Trophoblast cell (in vitro differentiated cells and primary cell): ENCODE measurements around the gene CTAG1A.
"Not testable (repeated sequence)": the region's sequence is repeated elsewhere in the genome, so short reads cannot be mapped to it uniquely, and the experiment has no call there.

ENCODE experiments used
- DNase-seq, 2 donors: peaks; one replicate each; pipeline ENCODE4 v3.0.0-alpha.2; 2016
- H2AFZ ChIP-seq: 2 replicates; pipeline ENCODE4 v1.6.1; 2013; ENCODE audit warnings: low read length, moderate library complexity, mild to moderate bottlenecking; ENCODE audit not compliant: insufficient read depth, poor library complexity
- H2AK5ac ChIP-seq: 2 replicates; pipeline ENCODE4 v1.6.1; 2013; ENCODE audit warnings: mild to moderate bottlenecking, low read length
- H2BK120ac ChIP-seq: 2 replicates; pipeline ENCODE4 v1.6.1; 2013; ENCODE audit warnings: low read length, mild to moderate bottlenecking, moderate library complexity; ENCODE audit not compliant: insufficient read depth, poor library complexity
- H2BK12ac ChIP-seq: 2 replicates; pipeline ENCODE4 v1.6.1; 2013; ENCODE audit warnings: mild to moderate bottlenecking, low read length, moderate library complexity
- H2BK5ac ChIP-seq: 2 replicates; pipeline ENCODE4 v1.6.1; 2013; ENCODE audit warnings: low read length, low read depth, moderate library complexity, mild to moderate bottlenecking; ENCODE audit not compliant: poor library complexity
- H3K14ac ChIP-seq: 2 replicates; pipeline ENCODE4 v1.6.1; 2013; ENCODE audit warnings: mild to moderate bottlenecking, low read length
- H3K18ac ChIP-seq: 2 replicates; pipeline ENCODE4 v1.6.1; 2013; ENCODE audit warnings: mild to moderate bottlenecking, low read length
- H3K23ac ChIP-seq: 2 replicates; pipeline ENCODE4 v1.6.1; 2013; ENCODE audit warnings: low read length
- H3K27ac ChIP-seq: 2 replicates; pipeline ENCODE4 v1.5.1; 2013; ENCODE audit warnings: low read depth, mild to moderate bottlenecking, inconsistent platforms, low read length, moderate library complexity
- H3K27me3 ChIP-seq: 2 replicates; pipeline ENCODE4 v1.6.1; 2013; ENCODE audit warnings: inconsistent platforms, mild to moderate bottlenecking, low read length, moderate library complexity; ENCODE audit not compliant: insufficient read depth
- H3K36me3 ChIP-seq, 2 experiments: 1 replicate in 1 of 2; 2 replicates in 1 of 2; pipeline ENCODE4 v1.6.1; 2013; ENCODE audit warnings: low read length in 2 of 2, mild to moderate bottlenecking in 2 of 2, moderate library complexity in 1 of 2; ENCODE audit not compliant: insufficient read depth in 2 of 2, control insufficient read depth in 1 of 2
- H3K4ac ChIP-seq: 2 replicates; pipeline ENCODE4 v1.6.1; 2013; ENCODE audit warnings: low read depth, mild to moderate bottlenecking, low read length, moderate library complexity
- H3K4me1 ChIP-seq, 2 experiments: 1 replicate in 1 of 2; 2 replicates in 1 of 2; pipeline ENCODE4 v1.6.1; 2013; ENCODE audit warnings: low read length in 2 of 2, mild to moderate bottlenecking in 2 of 2, moderate library complexity in 1 of 2; ENCODE audit not compliant: insufficient read depth in 2 of 2, control insufficient read depth in 1 of 2
- H3K4me2 ChIP-seq: 2 replicates; pipeline ENCODE4 v1.6.1; 2013; ENCODE audit warnings: inconsistent platforms, mild to moderate bottlenecking, low read length, moderate library complexity
- H3K4me3 ChIP-seq: 2 replicates; pipeline ENCODE4 v1.5.1; 2013; ENCODE audit warnings: mild to moderate bottlenecking, low read depth, low read length, inconsistent platforms
- H3K79me1 ChIP-seq: one replicate; pipeline ENCODE4 v1.6.1; 2013; ENCODE audit warnings: low read length
- H3K79me2 ChIP-seq: 2 replicates; pipeline ENCODE4 v1.6.1; 2013; ENCODE audit warnings: low read length, mild to moderate bottlenecking; ENCODE audit not compliant: control insufficient read depth, insufficient read depth, poor library complexity
- H3K9ac ChIP-seq: 2 replicates; pipeline ENCODE4 v1.6.1; 2013; ENCODE audit warnings: mild to moderate bottlenecking, low read length
- H3K9me3 ChIP-seq: 2 replicates; pipeline ENCODE4 v1.6.1; 2013; ENCODE audit warnings: low read depth, mild to moderate bottlenecking, control low read depth, inconsistent platforms, low read length; ENCODE audit not compliant: insufficient read depth
- H4K12ac ChIP-seq: 2 replicates; pipeline ENCODE4 v1.6.1; 2013; ENCODE audit warnings: low read depth, mild to moderate bottlenecking, low read length, moderate library complexity
- H4K8ac ChIP-seq: 2 replicates; pipeline ENCODE4 v1.6.1; 2013; ENCODE audit warnings: low read depth, mild to moderate bottlenecking, low read length, moderate library complexity
- H4K91ac ChIP-seq: one replicate; pipeline ENCODE4 v1.6.1; 2013; ENCODE audit warnings: low read depth, mild to moderate bottlenecking, low read length, moderate library complexity
- WGBS: extraction: QIAGEN DNeasy Blood & Tissue Kit; methylation state at CpG from one replicate; pipeline ENCODE4 v1.1.7; 2013; ENCODE audit warnings: missing lambda C conversion rate; ENCODE audit not compliant: insufficient read length, insufficient coverage; ENCODE audit errors: extremely low coverage; 5-methylcytosine and 5-hydroxymethylcytosine counted together

CTAG1A gene

DNA sequence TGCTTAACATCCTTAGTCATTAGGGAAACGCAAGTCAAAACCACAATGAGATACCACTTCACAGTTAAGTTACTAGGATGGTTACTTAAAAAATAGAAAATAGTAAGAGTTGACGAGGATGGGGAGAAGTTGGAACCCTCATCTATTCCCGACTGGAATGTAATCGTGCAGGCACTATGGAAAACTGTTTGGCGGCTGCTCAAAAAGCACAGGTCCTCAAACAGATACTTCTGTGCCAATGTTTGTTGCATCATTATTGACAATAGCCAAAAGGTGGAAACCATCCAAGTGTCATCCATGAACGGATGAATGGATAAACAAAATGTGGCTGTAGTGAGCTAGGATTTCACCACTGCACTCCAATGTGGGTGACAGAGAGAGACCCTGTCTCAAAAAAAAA lies 22.4 kb downstream of the CTAG1A start:
- no peak overlapping the region for H2AK5ac ChIP-seq
- no peak overlapping the region for H4K91ac ChIP-seq
- WGBS, result no CpG with 5 or more reads among the region's 6 CpGs
- H3K79me1 ChIP-seq, result no peaks in the 10 kb centered on the region
- no peak overlapping the region for H4K8ac ChIP-seq
- H3K4ac ChIP-seq, result no peak overlapping the region
- H3K9ac ChIP-seq, result no peak overlapping the region
- H3K79me2 ChIP-seq, result no peaks in the 10 kb centered on the region
- no peak overlapping the region for H3K4me2 ChIP-seq
- no peak overlapping the region for H3K4me3 ChIP-seq
- H3K14ac ChIP-seq, result no peak overlapping the region
- H3K36me3 ChIP-seq, result no peaks in the 10 kb centered on the region
- H2AFZ ChIP-seq, result no peak overlapping the region
- no peaks in the 10 kb centered on the region for H3K4me1 ChIP-seq
- no peak overlapping the region for H2BK5ac ChIP-seq
- no peak for DNase-seq
- H4K12ac ChIP-seq, result no peak overlapping the region
- H3K23ac ChIP-seq, result no peak overlapping the region
- no peaks in the 10 kb centered on the region for H3K9me3 ChIP-seq
- no peak overlapping the region for H3K27ac ChIP-seq
- H2BK120ac ChIP-seq, result no peak overlapping the region
- no peak overlapping the region for H3K18ac ChIP-seq
- no peak overlapping the region for H2BK12ac ChIP-seq
- no peaks in the 10 kb centered on the region for H3K27me3 ChIP-seq

DNA sequence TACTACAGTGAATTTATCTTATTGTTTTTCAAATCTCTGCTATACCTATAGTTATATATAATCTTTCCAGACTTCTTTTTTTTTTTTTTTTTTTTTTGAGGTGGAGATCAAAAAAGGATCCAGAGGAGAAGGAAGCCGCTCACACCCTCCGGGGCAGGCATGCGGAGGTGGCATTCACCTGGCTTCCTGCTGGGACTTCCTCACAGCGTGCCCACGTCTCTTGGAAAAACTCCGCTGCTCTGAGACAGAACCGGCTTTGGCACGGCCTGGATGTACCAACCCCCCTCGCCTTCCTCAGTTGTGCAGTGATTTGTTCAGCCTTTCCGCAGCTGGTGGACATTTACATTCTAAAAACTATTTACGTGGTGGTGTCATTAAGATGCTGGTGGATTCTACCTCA lies 23.0 kb downstream of the CTAG1A start:
- H3K79me1 ChIP-seq, H2BK12ac ChIP-seq, H3K4me3 ChIP-seq, H2BK120ac ChIP-seq, H3K36me3 ChIP-seq, H3K4ac ChIP-seq, H3K23ac ChIP-seq, H4K8ac ChIP-seq, H2AFZ ChIP-seq, H4K91ac ChIP-seq, H3K4me2 ChIP-seq, H2BK5ac ChIP-seq, H3K27ac ChIP-seq, H3K9me3 ChIP-seq, H4K12ac ChIP-seq, DNase-seq, H3K9ac ChIP-seq, H3K18ac ChIP-seq, H3K14ac ChIP-seq, H2AK5ac ChIP-seq, H3K27me3 ChIP-seq, H3K4me1 ChIP-seq, H3K79me2 ChIP-seq: not testable (repeated sequence)
- no CpG with 5 or more reads among the region's 11 CpGs for whole genome bisulfite sequencing

DNA sequence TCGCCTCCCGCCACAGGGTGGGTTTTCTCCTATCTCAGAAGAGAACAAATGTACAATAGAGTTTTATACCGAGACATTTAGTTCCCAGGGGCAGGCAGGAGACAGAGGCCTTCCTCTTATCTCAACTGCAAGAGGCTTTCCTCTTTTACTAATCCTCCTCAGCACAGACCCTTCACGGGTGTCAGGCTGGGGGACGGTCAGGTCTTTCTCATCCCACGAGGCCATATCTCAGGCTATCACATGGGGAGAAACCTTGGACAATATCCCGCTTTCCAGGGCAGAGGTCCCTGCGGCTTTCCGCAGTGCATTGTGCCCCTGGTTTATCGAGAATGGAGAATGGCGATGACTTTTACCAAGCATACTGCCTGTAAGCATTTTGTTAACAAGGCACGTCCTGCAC lies 23.9 kb downstream of the CTAG1A start:
- H2BK5ac ChIP-seq, H3K23ac ChIP-seq, H3K27ac ChIP-seq, H3K79me2 ChIP-seq, H3K4me3 ChIP-seq, H3K36me3 ChIP-seq, H3K9ac ChIP-seq, H2BK120ac ChIP-seq, H3K27me3 ChIP-seq, H4K12ac ChIP-seq, H4K91ac ChIP-seq, H3K9me3 ChIP-seq, H2BK12ac ChIP-seq, DNase-seq, H3K4ac ChIP-seq, H3K4me2 ChIP-seq, H4K8ac ChIP-seq, H2AK5ac ChIP-seq, H3K4me1 ChIP-seq, H3K14ac ChIP-seq, H2AFZ ChIP-seq, H3K79me1 ChIP-seq, H3K18ac ChIP-seq: not testable (repeated sequence)
- WGBS, result no CpG with 5 or more reads among the region's 12 CpGs

DNA sequence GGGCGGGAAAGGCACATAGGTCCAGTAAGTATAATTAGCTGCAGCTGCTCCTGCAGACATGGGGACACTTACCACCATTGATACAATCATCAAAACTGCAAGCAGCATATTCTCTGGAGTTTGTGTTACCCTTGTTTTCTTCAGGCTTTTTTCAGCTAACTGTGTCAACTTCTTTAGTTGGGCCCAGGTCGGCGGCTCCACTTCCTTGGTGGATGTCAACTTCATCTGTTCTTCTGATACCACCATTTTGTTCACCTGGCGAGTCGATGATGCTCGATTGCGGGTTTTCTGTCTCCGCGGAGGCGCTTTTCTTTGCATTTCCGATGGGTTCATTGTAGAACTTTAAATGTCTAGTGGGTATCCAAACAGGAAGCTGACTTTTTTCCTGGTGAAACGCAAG lies 26.2 kb downstream of the CTAG1A start:
- H3K36me3 ChIP-seq, H4K12ac ChIP-seq, H2AFZ ChIP-seq, H3K9ac ChIP-seq, H3K18ac ChIP-seq, H3K4me3 ChIP-seq, H3K4me1 ChIP-seq, H3K27ac ChIP-seq, H3K27me3 ChIP-seq, H2BK120ac ChIP-seq, H3K79me1 ChIP-seq, H4K8ac ChIP-seq, H3K79me2 ChIP-seq, H2AK5ac ChIP-seq, H3K14ac ChIP-seq, H3K9me3 ChIP-seq, H3K4ac ChIP-seq, DNase-seq, H3K4me2 ChIP-seq, H2BK5ac ChIP-seq, H4K91ac ChIP-seq, H3K23ac ChIP-seq, H2BK12ac ChIP-seq: not testable (repeated sequence)
- no CpG with 5 or more reads among the region's 12 CpGs for WGBS
